ENCODE results near the gene MTARC2. TPM values are rescaled to one million over a fixed set of nuclear protein-coding genes. Genes with fewer than 3 reads are reported as not detected.

Gene MTARC2
- total RNA-seq, 2 donors from 2014 or later, result 12.3 to 14.5 TPM

DNA sequence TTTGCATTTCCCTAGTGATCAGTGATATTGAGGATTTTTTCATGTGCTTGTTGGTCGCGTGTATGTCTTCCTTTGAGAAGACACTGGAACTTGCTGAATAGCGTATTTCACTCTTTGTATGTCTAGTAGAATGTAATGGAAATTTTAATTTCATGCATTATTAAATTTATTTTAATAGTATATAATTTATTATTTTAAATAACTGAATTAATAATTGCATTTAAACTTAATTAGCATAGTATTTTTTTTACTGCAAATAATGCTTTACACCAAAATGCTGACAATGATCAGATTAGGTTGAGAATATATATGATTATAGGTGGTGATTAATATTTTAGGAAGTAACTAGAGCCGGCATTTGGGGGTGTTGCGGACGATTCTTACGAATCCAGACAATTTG, 28.1 kb downstream of the MTARC2 start:
- Histone ChIP-seq H3K27ac (ENCODE audit: low read depth, low read length) (no peak overlapping the region), H3K36me3 (ENCODE audit: control insufficient read depth, insufficient read depth, low read length) (no peaks in the 10 kb centered on the region), H3K4me1 (ENCODE audit: control insufficient read depth, insufficient read depth, low read length) (no peaks in the 10 kb centered on the region), H3K9me3 (ENCODE audit: control insufficient read depth, low read length) (no peaks in the 10 kb centered on the region), H3K4me3 (ENCODE audit: low read length) (no peak overlapping the region), H3K9ac (ENCODE audit: extremely low read depth, low read length, poor library complexity, severe bottlenecking) (no peak overlapping the region), H3K27me3 (ENCODE audit: control insufficient read depth, insufficient read depth, low read length, poor library complexity, severe bottlenecking) (no peaks in the 10 kb centered on the region)
- WGBS, 2 experiments (ENCODE audit: insufficient coverage in 1 of 2, insufficient read length in 1 of 2), result 94 to 98% methylated on average over 4 to 7 of the region's 7 CpGs
- DNase-seq, result no peak
- H3K4me3 Mint-ChIP-seq, result no peak overlapping the region
- H3K4me1 Mint-ChIP-seq, result no peaks in the 10 kb centered on the region
- no peaks in the 10 kb centered on the region for H3K9me3 Mint-ChIP-seq
- TF ChIP-seq, protein P1, sequence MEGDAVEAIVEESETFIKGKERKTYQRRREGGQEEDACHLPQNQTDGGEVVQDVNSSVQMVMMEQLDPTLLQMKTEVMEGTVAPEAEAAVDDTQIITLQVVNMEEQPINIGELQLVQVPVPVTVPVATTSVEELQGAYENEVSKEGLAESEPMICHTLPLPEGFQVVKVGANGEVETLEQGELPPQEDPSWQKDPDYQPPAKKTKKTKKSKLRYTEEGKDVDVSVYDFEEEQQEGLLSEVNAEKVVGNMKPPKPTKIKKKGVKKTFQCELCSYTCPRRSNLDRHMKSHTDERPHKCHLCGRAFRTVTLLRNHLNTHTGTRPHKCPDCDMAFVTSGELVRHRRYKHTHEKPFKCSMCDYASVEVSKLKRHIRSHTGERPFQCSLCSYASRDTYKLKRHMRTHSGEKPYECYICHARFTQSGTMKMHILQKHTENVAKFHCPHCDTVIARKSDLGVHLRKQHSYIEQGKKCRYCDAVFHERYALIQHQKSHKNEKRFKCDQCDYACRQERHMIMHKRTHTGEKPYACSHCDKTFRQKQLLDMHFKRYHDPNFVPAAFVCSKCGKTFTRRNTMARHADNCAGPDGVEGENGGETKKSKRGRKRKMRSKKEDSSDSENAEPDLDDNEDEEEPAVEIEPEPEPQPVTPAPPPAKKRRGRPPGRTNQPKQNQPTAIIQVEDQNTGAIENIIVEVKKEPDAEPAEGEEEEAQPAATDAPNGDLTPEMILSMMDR (conservative IDR thresholded peaks at IDR 0.05), result no peak
- H3K36me3 Mint-ChIP-seq (ENCODE audit: low read depth), result no peaks in the 10 kb centered on the region
- no peaks in the 10 kb centered on the region for H3K27me3 Mint-ChIP-seq (ENCODE audit: insufficient read depth)
- no peak overlapping the region for H3K27ac Mint-ChIP-seq

DNA sequence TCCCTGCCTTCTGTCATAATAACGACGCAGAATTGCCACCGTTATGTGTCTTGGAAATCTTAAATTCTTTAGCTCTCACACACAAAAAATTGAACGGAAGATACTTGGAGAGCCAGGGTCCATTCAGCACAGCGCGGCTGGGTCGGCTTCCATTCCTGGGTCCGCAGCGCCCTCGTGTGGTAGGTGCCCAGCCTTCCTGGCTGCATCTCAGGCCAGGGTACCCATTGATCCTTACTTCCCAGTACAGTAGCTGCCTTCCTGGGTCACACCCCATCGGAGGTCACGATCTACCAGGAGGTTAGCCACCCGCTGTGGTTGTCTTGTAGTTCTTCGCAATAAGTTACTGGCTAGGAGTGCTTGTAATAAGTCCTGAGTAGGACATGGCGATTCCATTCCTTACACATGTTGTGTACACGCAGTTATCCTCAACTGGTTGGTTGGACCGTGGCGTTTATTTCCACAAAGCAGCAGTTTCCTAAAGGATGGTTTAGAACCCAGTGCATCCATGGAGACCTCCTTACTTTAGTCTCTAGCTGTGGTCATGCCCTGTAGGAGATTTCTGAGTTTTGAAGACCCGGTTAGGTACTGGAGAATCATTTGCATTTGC, 28.7 kb downstream of the MTARC2 start:
- H3K27me3 ChIP-seq (ENCODE audit: control insufficient read depth, insufficient read depth, low read length, poor library complexity, severe bottlenecking), result no peaks in the 10 kb centered on the region
- no peaks in the 10 kb centered on the region for H3K4me1 ChIP-seq (ENCODE audit: control insufficient read depth, insufficient read depth, low read length)
- Mint-ChIP-seq H3K9me3 (no peaks in the 10 kb centered on the region), H3K4me3 (no peak overlapping the region), H3K4me1 (no peaks in the 10 kb centered on the region), H3K27ac (no peak overlapping the region), H3K36me3 (ENCODE audit: low read depth) (no peaks in the 10 kb centered on the region), H3K27me3 (ENCODE audit: insufficient read depth) (no peaks in the 10 kb centered on the region)
- no peak overlapping the region for H3K27ac ChIP-seq (ENCODE audit: low read depth, low read length)
- no peak overlapping the region for H3K9ac ChIP-seq (ENCODE audit: extremely low read depth, low read length, poor library complexity, severe bottlenecking)
- DNase-seq, result peak; percentile 97
- no peak overlapping the region for H3K4me3 ChIP-seq (ENCODE audit: low read length)
- 30 to 33% methylated on average over 15 to 19 of the region's 19 CpGs for WGBS, 2 experiments (ENCODE audit: insufficient coverage in 1 of 2, insufficient read length in 1 of 2)
- TF ChIP-seq, protein P1 (conservative IDR thresholded peaks at IDR 0.05), result peak; percentile 97
- no peaks in the 10 kb centered on the region for H3K9me3 ChIP-seq (ENCODE audit: control insufficient read depth, low read length)
- no peaks in the 10 kb centered on the region for H3K36me3 ChIP-seq (ENCODE audit: control insufficient read depth, insufficient read depth, low read length)

DNA sequence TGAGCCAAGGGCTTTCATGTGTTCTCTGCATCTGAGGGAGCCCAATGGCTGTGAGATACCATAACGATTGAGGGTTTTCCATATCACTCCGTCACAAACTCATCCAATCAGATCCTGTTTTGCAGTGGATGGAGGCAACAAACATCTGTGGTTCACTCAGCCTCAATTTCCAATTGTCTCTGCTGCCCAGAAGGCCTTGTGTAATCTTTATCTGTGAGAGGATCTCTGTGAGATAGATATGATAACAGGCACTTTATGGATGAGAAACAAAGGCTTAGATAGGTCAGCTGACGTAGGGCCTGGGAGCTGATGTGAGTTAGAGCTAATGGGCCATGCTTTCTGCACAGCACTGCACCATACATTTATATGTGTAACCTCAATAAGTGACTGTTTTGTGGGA, 35.3 kb downstream of the MTARC2 start:
- Mint-ChIP-seq H3K27ac (no peak overlapping the region), H3K9me3 (no peaks in the 10 kb centered on the region), H3K4me1 (peaks cover 31% of the 10 kb centered on the region), H3K4me3 (no peak overlapping the region), H3K27me3 (ENCODE audit: insufficient read depth) (no peaks in the 10 kb centered on the region), H3K36me3 (ENCODE audit: low read depth) (peaks cover 4% of the 10 kb centered on the region)
- Histone ChIP-seq H3K27me3 (ENCODE audit: control insufficient read depth, insufficient read depth, low read length, poor library complexity, severe bottlenecking) (no peaks in the 10 kb centered on the region), H3K4me3 (ENCODE audit: low read length) (no peak overlapping the region), H3K27ac (ENCODE audit: low read depth, low read length) (no peak overlapping the region), H3K36me3 (ENCODE audit: control insufficient read depth, insufficient read depth, low read length) (no peaks in the 10 kb centered on the region), H3K9ac (ENCODE audit: extremely low read depth, low read length, poor library complexity, severe bottlenecking) (no peak overlapping the region), H3K4me1 (ENCODE audit: control insufficient read depth, insufficient read depth, low read length) (peaks cover 15% of the 10 kb centered on the region), H3K9me3 (ENCODE audit: control insufficient read depth, low read length) (no peaks in the 10 kb centered on the region)
- WGBS, 2 experiments (ENCODE audit: insufficient coverage in 1 of 2, insufficient read length in 1 of 2), result 97 to 100% methylated on average over 2 to 3 of the region's 3 CpGs
- TF ChIP-seq, protein P1 (conservative IDR thresholded peaks at IDR 0.05), result no peak
- no peak for DNase-seq
